Stimulated activated CD4-positive, alpha-beta T cell treated with anti-CD3 and anti-CD28 coated beads, TNF-alpha, amount 100 ng/mL, for 48 hours (primary cell): ENCODE measurements around the gene CXCL12.

Source experiments
- DNase-seq, 3 donors: peaks; one replicate each; pipeline ENCODE4 v3.0.0-alpha.2; 2020; ENCODE audit warnings: low read depth in 3 of 3

CXCL12 gene

DNA sequence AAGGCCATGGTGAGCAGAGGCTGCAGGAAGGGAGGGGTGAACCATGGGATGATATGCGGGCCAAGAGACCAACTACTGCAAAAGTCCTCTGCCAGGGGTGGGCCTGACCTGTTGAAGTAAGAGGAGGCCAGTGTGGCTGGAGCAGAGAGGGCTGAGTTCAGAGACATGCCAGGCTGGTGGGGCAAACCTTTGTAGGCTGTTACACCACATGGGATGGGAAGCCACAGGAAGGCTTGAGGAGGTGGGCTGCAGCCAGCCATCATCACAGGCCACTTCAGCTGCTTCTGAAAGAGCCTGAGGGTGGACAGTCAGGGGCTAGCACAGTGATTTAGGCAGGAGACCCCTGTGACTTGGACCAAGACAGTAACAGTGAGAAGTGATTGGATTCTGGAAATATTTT lies 20.3 kb downstream of the CXCL12 start:
- DNase-seq: no peak

DNA sequence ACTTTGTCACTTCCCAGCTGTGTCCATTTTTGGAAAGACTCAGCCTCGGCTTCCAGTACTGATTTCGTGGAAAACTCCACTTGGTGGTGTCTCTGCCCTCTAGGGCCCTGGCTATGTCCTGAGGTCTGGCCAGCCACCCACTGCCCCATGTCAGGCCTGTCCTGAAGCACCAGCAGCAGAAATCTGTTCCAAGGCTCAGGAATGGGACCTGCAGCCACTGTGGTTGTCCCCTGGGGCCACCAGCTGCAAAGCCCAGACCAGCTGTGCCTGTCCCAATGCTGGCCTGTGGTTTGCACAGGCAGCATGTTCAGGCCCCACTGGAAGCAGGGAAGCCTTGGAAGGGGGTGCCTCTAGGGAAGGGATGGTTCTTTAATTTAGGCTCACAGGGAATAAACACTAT lies 21.2 kb downstream of the CXCL12 start:
- DNase-seq: no peak

DNA sequence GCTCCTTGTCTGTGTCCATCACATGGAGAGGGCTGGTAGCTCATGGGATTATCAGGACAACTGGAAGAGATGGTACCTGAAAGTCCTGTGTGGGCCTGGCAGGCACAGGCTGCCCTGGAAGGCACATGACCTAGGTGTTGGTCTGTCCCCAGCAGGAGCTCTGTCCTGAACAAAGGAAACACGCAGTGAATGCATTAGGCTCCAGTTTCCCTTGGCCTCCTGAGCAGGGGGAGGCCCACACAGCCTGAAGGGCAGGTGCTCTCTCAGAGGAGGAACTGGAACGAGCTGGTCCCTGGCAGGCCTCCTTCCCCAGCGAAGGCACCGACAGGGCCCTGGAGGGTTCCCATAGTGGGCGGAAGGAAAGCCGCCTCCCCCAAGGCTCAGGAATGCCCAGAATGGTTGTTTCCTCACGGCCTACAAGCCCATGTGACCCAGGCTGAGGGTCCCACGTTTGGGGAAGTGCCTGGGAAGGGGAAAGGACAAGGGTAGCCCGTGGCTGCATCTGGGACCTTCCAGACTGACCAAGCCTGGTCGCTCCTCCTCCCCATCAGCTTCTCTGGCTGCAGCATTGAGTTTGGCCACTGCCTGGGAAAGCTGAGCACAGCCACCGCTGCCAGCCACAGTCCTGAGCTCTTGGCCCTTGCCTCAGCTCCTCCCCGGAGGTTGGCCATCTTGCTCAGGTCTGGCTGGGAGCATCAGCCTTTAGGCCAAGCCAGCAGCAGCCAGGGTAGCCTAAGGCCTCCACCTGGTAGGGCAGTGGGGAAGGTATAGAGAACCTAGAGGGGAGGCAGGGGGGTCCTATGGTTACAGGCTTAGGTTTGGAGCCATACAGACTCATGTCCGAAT lies 21.8 kb downstream of the CXCL12 start:
- DNase-seq: no peak

DNA sequence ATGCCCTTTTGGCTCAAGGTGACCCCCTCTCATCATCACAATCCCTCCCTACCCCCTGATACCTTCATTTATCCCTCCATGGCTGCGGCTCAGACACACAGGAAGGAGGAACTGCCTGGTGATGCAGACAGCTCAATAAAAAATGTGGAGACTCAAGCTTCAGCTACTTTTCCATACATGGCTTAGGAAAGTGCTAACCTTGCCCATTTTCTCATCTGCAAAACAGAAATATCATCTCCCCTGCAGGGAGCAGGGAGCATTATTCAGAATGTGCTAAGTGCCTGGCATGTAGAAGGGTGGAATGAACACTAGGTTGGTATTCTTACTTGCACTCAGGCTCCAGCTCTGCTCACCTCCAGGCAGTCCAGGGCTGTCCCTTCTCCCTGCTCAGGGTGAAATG lies 23.8 kb downstream of the CXCL12 start:
- DNase-seq: no peak

DNA sequence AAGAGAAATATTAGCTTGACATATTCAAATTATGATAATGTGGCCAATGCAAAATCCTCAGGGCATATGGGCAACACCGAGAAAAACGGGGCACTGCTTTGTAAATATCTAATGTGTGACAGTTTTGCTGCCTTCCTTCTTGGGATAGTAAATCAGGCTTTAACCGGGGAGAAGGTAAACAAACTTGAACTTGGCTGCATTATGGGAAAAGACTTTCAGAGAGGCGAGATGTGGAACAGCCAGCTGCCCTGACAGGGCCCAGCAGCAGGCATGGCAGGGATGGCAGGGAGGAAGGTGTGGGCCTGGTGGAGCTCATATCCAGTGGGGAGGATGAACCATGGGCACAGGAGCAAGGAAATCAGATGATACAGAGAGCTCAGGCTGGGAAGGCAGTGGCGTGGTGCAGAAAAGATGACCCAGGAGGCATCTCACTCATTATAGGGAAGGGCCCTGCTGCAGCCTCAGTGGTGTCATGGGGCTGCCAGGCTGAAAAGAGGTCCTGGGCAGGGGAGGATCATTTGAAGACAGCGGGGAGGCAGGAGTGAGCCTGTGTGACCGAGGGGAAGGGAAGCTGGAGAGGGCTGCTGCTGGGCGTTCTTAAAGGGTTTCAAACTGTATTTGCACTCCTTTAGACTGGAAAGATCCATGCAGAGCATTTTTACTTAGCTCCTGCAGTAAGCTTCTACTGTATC lies 26.7 kb downstream of the CXCL12 start:
- no peak for DNase-seq

DNA sequence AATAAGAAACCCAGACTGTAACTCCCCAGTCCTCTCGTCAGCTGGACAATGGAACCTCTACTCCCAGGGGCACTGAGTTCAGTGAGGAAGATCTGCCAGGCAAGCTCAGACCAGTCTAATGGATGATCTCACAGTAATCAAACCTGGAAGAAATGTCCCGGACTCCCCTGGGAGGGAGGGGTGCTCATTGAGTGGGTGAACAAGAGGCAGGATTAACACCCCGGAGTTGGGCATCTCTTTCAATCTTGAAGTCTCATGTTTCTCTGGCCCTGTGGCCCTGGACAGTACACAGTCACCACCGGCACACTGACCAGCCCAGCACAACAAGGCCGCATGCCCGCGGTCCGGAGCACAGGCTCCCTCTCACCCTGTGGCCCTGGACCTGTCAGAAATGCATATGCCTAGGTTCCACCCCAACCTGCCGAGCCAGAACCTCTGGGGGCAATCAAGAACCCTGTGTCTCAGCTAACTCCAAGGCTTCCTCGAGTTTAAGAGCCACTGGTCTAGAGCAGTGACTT lies 27.8 kb downstream of the CXCL12 start:
- DNase-seq: no peak

DNA sequence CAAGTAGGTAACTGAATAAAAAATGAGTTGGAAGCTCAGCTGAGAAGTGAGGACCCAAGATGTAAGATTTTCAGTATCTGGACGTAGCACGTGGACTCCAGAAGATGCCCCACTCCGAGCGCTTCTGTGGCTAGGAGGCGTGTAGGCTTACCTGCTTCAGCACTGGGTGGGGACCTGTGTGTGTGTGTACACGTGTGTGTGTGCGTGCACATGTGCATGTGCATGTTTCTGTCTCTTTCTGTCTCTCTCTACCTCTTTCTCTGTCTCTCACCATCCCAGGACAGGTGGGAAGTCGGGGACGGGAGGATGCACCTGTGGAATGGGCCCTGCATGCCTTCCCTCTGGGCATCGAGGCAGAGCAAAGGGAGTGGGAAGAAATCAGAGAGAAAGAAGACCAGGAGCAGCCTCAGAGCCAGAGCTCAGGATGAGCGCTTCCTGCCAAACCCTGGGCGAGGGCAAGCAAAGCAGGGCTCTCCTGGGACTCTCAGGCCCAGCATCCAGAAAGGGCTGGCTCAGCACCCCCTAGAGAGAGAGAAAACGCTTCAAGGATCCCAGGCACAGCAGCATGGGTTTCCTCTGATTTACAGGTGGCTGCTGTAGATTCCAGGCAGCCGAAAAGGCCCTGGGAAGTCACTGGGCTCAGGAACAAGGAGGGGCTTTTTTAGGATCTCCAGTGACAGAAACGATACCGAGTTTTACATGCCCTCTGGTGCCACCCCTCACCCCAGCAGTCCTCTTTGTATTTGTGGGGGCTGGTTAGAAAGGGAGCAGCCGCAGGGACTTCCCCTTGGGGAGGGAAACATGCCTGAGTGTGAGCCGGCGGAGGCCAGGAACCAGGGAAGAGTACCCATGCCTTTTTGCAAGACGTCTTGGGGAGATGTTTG lies 28.5 kb downstream of the CXCL12 start:
- no peak for DNase-seq

DNA sequence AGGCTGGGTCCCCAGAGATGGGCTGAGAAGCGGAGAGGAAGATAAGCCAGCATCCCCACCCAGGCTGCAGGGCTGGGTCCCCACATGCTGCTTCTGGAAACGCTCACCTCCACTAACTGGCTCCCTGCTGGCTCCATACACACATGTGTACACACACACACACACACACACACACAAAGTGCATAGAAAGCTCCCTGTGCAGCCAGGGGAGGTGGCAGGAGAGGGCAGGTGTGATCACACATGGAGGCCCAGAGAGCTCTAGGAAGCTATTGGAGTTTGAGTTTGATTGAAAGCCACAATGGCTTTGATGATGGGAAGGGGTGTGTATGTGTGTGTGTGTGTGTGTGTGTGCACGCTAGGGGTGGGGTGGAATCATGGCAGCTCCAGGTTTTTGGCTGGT lies 29.3 kb downstream of the CXCL12 start:
- no peak for DNase-seq

DNA sequence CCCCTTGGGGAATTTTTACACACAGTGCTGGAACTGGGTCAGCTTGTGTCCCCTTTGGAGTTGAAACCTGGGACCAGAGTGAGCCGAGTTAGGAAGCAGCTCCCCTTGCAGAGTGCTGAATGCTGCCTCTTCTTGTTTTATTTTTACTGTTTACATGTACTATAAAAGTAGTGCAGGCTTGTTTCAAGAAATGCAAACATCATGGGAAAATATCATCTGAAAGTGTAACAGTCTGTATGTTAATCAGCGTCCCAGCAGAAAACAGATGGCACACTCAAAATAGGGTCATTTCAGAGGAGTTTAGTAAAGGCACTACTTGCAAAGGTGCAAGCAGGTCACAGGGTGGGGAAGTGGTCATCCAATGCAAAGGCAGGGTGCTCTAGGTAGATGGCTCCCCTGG lies 30.1 kb downstream of the CXCL12 start:
- no peak for DNase-seq

DNA sequence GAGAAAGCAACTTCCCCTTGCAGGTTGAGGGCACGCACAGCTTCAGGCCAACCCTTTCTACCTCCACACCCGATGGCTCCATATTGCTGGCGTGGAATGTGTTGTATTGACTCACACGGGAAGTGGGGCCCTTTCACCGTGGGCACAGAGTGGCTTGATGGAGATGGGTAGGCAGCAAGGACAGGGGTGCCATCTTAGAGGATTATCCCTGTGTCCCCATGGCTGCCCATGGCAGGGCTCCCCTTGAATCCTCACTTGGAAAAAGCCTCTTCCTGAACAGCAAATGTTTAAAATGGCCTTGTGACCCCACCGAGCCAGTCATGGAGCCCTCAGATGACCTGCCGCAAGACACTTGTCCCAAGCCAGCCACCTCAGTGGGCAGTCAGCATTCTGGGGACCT lies 31.2 kb downstream of the CXCL12 start:
- DNase-seq: no peak

DNA sequence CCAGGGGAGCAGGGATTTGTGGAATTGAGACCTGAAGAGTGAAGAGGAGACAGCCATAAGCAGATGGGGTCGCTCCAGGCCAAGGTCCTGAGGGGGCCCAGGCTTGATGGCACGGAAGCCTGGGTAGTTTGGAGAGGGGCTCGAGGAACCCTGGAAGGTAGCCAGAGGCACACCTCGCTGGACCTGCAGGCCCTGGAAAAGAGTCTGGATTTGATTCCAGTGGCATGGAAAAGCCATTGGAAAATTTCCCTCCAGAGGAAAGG lies 31.8 kb downstream of the CXCL12 start:
- no peak for DNase-seq

DNA sequence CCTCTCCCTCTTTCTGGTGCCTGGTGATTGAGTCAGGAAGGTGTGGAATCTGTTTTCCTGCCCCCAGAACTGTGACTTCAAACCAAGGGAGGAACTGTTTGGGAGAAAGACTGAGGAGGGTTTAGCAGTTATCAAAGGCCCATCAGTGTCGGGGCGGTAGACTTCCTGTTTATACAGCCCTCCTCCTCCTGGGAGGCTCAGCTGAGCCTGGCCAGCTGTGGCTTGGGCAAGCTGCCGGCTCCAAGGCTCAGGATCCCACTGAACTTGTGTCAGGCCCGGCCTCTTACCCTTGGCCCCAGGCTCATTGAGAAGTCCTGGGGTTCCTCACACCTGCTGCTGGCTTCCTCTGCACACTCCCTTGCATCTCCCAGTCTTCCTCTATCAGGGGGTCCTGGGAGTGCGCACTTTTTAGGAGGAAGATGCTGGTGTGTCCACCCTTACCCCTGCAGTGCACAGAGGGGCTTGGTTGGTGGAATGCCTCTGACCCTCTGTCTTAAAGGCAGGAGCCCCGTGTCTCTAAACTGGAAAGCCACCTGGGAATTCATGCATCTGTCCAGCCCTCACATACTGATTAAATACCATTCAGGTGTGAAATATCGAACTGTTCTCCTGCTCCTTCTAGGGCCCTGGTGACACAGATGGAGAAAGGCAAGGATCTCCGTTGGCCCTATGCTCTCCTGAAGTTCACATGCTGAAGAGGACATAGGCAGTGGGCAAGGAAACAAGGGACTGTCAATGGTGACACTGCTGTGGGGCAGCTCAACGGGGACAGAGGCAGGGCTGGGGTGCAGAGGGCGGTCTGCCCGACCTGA lies 32.4 kb downstream of the CXCL12 start:
- DNase-seq: no peak

DNA sequence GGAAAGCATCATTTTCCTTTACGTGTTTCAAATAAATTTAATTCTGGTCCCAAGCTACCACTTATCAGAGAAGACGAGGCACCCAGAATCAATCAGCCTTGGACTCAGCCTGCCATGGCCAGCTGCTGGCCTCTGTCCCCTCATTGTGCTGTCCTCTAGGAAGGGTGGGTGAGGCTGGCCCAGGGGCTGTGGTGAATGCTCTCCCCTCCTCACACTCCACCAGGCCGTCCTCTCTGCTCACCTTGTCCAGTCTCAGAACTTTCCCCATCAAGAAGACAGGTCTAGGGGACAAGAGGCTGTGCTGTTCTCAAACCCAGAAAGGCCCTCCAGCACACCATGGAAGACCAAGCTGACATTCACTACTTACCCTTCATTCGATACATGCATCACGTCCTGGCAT lies 36.4 kb downstream of the CXCL12 start:
- no peak for DNase-seq

DNA sequence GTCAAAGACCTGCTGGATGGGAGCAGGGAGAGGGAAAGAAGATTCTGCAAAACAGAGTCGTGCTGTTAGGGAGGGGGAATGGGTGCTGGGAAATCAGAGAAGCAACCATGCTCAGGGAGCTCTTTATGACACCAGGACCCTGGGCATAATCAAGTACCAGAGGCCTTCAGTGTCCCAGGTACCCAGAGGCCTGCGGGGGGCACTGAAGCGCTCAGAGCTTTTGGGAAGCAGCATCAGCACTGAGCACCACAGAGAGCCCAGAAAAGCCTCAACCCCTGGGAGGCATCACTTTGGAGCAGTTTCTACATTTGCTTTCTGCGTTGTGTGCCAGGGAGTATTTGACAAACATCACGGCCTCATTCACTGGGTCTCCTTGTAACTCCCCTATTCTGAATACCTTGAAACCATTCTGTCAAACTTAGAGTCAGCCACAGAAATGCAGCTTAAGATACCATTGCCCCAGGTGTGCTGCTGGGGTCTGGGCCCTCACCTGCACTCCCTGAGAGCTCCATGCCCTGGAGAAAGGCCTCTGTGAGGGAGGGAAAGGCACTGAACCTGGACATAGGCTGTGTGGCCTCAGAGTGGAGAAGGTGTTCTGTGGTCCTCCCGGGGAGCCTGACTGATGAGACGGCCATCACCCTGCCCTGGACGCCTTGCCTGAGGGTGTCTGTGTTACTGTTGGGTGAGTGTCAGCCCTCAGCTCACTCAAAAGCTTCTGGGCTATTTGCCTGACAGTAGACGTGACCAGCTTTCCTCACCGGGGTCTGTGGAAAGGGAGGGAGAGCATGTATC lies 37.1 kb downstream of the CXCL12 start:
- no peak for DNase-seq

DNA sequence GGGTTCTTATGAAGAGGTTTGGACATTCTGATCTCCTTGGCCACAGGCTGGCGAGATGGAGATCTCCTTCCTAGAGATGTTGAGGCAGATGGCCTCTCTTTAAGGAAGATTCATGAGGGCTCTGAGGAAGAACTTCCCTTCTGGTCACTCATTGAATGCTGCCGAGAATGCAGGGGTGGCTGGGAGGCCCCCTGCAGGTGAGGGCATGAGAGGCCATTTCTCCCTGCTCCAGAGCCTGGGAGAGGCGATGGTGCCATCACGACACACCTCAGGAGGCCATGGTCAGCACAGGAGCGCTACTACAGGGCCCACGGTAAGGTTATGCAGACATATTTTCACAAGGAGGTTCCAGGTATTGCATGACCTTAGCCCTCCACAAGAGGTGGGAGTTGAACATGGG lies 40.2 kb downstream of the CXCL12 start:
- DNase-seq: no peak

DNA sequence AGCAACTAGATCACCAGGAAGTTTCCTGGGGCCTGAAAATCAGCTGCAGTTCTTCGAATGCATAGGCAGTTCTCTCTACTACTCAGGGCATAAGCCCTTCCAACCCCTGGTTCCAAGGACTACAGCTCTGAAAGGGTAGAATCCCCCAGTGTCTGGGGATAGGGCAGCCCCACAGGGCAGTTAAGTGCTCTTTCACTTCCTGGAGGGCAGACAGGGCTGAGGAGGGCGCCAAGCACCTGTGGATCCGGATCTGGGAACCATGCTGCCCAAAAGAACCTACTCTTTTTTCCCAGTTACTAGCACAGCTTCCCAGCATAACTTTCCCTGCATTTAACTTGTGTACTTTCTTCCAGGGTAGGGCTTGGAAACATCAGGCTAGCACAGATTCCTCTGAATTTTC lies 41.1 kb downstream of the CXCL12 start:
- DNase-seq: no peak

DNA sequence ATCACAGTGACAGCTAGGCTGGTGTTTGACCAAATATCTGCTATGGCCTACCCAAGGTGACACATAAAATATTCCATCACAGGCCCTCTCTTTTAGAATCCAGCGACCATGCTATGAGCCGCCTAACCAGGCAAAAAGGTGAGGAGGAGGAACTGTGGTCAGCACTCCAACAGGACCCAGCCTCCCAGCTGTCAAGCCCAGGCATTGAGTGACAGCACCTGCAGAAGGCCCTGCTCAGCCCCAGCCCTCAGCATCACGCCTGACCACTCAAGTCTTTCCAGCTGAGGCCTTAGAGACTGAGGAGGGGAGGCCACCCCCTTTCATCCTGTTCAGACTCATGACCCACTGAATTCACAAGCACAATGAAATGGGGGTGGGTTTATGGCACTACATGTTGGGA lies 43.0 kb downstream of the CXCL12 start:
- DNase-seq: no peak

DNA sequence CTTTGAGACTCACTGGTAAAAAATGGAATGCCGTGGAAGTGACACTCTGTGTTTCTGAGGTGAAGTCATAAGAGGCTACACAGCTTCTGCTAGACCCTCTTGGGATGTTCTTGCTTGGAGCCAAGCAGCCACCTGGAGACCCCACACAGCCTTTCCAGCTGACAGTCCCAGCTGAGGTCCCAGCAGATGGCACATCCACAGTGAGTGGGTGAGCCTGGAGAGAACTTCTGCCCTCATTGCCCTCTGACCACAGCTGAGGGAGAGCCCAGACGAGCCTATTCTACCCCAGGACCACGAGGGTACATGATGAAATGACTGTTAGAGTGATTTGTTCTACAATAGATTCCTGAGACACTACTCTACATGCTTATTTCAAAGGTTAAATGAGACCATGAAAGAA lies 44.3 kb downstream of the CXCL12 start:
- no peak for DNase-seq

DNA sequence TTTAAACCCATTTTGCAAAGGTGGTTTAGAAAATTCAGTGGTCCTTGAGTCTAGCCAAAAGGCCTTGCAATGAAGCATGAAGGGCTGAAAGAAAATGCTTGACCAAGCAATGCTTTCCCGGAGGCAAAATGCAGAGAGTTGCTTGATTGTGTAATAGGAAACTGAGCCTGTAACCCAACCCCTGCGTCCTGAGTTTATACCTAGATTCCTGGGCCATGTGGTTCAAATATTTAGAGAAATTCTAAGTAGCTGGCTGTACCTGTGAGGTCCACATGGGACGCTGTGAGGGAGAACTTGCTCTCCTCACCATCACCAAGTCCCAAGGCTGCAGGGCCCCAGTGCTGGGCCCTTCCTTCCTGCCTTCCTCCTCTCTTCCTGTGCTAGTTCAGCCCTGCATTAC lies 45.7 kb downstream of the CXCL12 start:
- no peak for DNase-seq

DNA sequence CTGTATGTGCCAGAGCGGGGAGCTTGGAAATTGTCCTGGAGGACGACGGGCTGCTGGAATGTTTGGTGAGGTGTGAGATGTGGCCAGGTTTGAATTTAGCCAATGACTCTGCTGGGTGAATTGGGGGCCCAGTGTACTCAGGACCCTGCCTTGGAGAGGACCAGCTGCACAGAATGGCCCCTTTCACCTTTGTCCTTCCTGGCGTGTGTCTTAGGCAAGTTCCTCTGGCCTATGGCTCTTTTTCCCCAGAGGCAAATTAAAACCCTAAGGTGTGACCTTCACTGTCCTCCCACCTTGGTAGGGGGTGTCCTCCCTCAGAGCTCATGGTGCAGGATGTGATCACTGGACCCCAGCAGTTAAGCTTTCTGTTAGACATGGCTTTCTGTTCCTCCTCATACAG lies 47.8 kb downstream of the CXCL12 start:
- DNase-seq: no peak
